Osteoblast (primary cell): ENCODE measurements around the gene ACP6. TPM values are rescaled to one million over a fixed set of nuclear protein-coding genes. Genes with fewer than 3 reads are reported as not detected.

Source experiments
- DNase-seq: peaks from one replicate; pipeline ENCODE4 v3.0.0; 2011; ENCODE audit warnings: low spot score, mixed read lengths; ENCODE audit not compliant: insufficient read length; ENCODE audit errors: missing footprints
- H2AFZ ChIP-seq: 2 replicates; pipeline ENCODE4 v1.6.0; 2011; ENCODE audit warnings: mild to moderate bottlenecking, low read length
- H3K27ac ChIP-seq: 2 replicates; pipeline ENCODE4 v1.5.1; 2011; ENCODE audit warnings: mild to moderate bottlenecking, low read depth, low read length, moderate library complexity
- H3K27me3 ChIP-seq: 2 replicates; pipeline ENCODE4 v1.6.0; 2012; ENCODE audit warnings: mild to moderate bottlenecking, control low read depth, inconsistent platforms, low read length, moderate library complexity; ENCODE audit not compliant: insufficient read depth
- H3K36me3 ChIP-seq: 2 replicates; pipeline ENCODE4 v1.5.1; 2011; ENCODE audit warnings: mild to moderate bottlenecking, low read length, control low read depth, moderate library complexity; ENCODE audit not compliant: insufficient read depth
- H3K4me1 ChIP-seq: 2 replicates; pipeline ENCODE4 v1.5.1; 2011; ENCODE audit warnings: mild to moderate bottlenecking, low read length, control low read depth, moderate library complexity; ENCODE audit not compliant: insufficient read depth
- H3K4me2 ChIP-seq: 2 replicates; pipeline ENCODE4 v1.6.0; 2011; ENCODE audit warnings: mild to moderate bottlenecking, low read length; ENCODE audit not compliant: insufficient read depth
- H3K4me3 ChIP-seq: fragments of 200-600 bp; sonication (generic); 3 replicates; pipeline ENCODE4 v1.5.1; 2012; ENCODE audit warnings: mild to moderate bottlenecking, low read length, inconsistent platforms; ENCODE audit not compliant: insufficient read depth
- H3K79me2 ChIP-seq: 2 replicates; pipeline ENCODE4 v1.6.0; 2012; ENCODE audit warnings: mild to moderate bottlenecking, low read length, control low read depth, inconsistent platforms; ENCODE audit not compliant: insufficient read depth
- H3K9me3 ChIP-seq: 2 replicates; pipeline ENCODE4 v1.5.1; 2011; ENCODE audit warnings: low read depth, low read length, control low read depth
- H4K20me1 ChIP-seq: 2 replicates; pipeline ENCODE4 v1.6.0; 2012; ENCODE audit warnings: mild to moderate bottlenecking, low read length, control low read depth; ENCODE audit not compliant: insufficient read depth
- CTCF ChIP-seq: IDR thresholded peaks from 2 replicates; pipeline ENCODE4 v1.5.1; 2011; ENCODE audit warnings: mild to moderate bottlenecking, low read depth, low read length, moderate library complexity; ENCODE audit errors: extremely low read depth
- small RNA-seq: library from RNA; depleted of rRNA; stranded (forward); fragments of <200 nt; gene quantifications from one replicate; pipeline ENCODE3, GENCODE V24; 2012
- total RNA-seq: library from RNA; depleted of rRNA; stranded (reverse); fragments of >200 nt; gene quantifications from 2 replicates; pipeline ENCODE4 v1.2.3, GENCODE V29; 2012

Gene ACP6
- total RNA-seq, 1 donor = 6.9 TPM

- Histone ChIP-seq H2AFZ (no peak overlapping the region), H3K27me3 (peaks cover 26% of the 10 kb centered on the region), H3K79me2 (no peaks in the 10 kb centered on the region), H3K4me2 (no peak overlapping the region), H3K4me3 (no peak overlapping the region), H4K20me1 (peaks cover 3% of the 10 kb centered on the region), H3K27ac (no peak overlapping the region), H3K4me1 (peaks cover 13% of the 10 kb centered on the region), H3K36me3 (no peaks in the 10 kb centered on the region), H3K9me3 (no peaks in the 10 kb centered on the region)
- no peak for DNase-seq
- no peak for TF ChIP-seq CTCF
These were observed 73.3 kb downstream of the ACP6 start for GRCh38 chr1:147597010-147597409.

Small RNAs within 50 kb of the gene (small RNA-seq; reads per million reads assigned to genes)
- gene RN7SL261P = not detected

Other genes with a start within 250 kb of the ACP6 start
- gene BCL9, start 129.0 kb downstream of the ACP6 start, total RNA-seq = 5.4 and 5.6 TPM in 2 replicates
- 0.29 TPM in 1 of 2 replicates, not detected in the other for gene GJA5, start 90.1 kb upstream of the ACP6 start, total RNA-seq
- gene GJA8, start 232.3 kb upstream of the ACP6 start, total RNA-seq = not detected in 2 replicates